GM19463 (cell line): Measurements from ENCODE around the gene ADA.
A peak's percentile ranks its signal among the peaks of the same experiment; 100 is the strongest.
"Not testable (repeated sequence)": the region's sequence is repeated elsewhere in the genome, so short reads cannot be mapped to it uniquely, and the experiment has no call there.

ENCODE experiments used
- ATAC-seq: cut with Tn5 transposase; IDR thresholded peaks from one replicate; pipeline ENCODE4 v1.9.1; 2021; ENCODE audit warnings: mild to moderate bottlenecking, moderate library complexity; ENCODE audit not compliant: unreplicated experiment

ADA gene

DNA sequence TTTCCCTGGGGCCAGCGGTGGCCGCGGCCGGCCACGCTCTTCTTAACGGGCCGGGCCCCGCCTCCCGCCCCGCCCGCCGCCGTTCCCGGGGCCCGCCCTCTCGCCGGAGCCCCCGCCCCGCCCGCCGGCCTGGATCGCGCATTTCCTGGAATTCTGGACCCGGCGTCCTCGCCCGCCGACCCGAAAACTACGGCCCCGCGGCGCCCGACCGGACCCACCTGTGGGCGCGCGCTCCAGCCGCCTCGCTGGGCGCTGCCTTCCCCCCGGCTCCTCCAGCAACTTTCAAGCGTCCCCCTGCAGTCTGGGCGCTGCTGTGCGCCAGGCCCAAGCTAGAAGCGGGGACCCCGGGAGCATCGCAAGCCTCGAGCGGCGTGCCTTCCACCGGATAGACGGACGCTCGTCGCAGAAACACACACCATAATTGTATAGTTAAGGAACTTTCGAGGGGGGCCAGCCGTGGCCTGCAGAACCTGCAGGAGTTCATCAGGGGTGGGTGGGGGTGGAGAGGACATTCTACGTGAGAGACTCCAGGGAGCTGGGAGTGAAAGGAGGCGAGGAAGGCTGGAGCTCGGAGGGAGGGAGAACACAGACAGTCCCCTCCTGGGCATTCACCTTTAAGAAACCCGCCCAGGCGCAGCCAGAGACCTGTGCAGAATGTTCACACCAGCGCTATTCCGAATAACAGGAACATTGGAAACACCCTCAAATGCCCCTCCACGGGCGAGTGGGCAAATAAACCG lies at the start of gene ADA:
TSS of gene ADA (minus strand) at position 16 of the 740 bp plus-strand sequence. CDS start 92 bp downstream, outside the sequence.
- ATAC-seq: peak; percentile 36

DNA sequence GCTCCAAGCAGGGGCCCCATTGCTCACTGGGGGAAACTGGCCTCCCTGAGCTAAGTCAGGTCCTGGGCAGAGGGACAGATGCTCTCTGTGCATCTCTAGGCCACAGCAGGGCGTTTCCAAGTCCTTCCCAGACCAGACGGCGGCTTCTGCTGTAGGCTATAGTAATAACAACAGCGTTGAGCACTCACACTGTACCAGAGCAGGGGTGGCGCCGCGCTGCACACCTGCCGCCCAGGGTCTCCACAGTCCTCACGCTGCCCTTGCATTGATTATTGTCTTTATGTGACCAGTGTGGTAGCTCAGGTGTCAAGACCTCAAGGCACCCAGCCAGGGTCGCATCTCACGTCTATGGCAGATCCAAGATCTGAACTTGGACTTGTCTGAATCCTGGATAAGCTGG lies 48.8 kb upstream of the ADA start:
- ATAC-seq: no peak

DNA sequence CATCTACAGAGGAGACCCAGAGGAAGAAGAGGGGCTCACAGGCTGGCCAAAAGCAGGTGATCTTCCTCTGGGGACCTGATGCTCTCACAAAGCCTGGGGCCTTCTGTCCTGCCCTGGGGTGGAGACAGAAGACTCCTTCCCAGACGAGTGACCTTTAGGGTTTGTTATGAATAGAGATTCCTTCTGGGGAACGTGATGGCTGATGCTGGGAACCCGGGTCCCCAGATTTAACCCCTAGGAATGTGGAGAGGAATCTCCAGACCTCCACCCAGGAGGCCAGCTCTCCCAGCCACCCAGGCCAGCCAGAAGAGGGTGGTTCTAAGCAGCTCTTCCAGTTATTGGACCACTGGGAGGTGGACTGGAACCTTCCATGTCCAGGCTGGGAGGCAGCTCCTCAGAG lies 46.9 kb upstream of the ADA start:
- no peak for ATAC-seq

DNA sequence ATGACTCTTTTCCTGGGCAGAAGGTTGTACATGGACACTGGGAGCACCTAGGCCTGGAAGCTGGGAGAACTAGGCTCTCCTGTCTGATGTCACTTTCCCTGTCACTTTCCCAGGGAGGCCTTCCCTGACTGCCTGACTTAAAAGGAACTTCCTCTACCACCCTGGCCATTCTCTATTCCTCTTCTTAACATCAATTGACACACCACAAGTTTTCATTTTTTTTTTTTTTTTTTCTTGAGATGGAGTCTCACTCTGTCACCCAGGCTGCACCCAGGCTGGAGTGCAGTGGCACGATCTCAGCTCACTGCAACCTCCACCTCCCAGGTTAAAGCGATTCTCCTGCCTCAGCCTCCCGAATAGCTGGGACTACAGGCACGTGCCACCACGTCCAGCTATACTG lies 45.5 kb upstream of the ADA start:
- not testable (repeated sequence) for ATAC-seq

DNA sequence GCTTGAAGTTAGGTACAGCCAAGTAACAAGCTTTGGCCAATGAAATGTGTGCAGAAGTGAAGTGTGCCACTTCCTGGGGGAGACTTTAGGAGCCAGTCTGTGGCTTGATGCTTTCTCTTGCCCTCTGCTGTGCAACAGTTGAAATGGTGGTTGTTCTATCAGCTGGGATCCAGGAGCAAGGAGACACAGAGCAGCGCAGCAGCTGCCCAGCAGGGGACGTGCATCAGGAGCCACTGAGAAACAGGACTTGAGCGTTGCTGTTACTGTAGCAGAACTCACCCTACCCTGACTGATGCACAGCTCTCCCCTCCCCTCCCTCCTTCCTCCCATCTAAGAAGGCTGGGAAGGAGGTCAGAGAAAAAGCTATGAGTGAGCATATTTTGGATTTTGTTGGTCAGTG lies 44.8 kb upstream of the ADA start:
- ATAC-seq: no peak

DNA sequence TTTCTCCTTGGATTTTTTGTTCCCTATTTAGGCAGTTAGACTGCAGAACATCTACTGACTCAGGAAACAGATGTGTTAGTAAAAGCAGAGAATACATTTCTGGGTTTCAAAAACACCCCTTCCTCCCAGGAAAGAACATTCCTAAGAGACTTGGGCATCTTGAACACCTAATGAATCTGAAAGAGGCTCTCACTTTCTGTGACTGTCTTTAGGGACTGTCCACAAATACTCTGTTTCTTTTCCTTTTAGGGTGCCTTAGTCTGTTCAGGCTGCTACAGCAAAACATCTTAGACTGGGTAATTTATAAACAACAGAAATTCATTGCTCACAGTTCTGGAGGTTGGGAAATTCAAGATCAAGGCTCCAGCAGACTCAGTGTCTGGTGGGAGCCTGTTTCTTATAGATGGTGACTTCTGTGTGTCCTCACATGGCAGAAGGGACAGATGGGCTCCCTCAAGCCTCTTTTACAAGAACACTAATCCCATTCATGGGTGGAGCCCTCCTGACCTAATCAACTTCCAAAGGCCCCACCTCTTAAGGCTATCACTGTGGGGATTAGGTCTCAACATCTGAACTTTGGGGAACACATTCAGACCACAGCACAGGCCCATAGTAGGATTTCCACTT lies 44.3 kb upstream of the ADA start:
- ATAC-seq: no peak

DNA sequence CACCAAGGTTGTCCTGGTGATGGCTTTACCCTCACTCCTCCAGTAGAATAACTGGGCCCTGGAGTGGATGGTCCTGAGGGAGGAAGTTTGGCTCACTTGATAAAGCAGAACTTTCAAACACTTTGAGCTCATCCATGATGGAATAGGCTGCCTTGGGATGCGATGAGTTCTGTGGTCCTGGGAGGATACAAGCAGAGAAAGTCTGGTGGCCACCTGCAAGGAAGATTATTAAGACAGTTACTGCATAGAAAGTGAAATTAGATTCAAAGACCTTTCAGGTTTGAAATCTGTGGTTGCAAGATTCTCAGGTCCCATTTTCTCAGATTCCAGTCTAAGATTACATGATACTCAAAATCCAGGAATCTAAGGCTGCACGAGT lies 43.8 kb upstream of the ADA start:
- no peak for ATAC-seq

DNA sequence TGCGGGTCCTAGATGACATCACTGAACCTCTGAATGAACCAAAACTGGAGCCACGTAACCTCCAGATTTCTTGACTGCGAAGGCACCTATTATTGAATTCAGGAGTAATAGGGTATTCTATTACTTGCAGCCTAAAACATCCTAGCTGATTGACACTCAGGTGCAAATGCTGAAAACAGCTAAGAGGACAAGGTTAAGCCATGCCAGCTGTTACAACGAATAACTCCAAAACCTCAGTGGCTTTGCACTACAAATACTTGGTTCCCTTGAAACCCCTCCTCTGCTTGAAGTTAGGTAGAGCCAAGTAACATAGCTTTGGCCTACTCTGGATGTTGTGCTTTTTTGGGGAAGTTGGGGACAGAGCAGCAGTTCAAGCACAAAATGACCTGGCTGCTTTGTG lies 42.7 kb upstream of the ADA start:
- no peak for ATAC-seq

DNA sequence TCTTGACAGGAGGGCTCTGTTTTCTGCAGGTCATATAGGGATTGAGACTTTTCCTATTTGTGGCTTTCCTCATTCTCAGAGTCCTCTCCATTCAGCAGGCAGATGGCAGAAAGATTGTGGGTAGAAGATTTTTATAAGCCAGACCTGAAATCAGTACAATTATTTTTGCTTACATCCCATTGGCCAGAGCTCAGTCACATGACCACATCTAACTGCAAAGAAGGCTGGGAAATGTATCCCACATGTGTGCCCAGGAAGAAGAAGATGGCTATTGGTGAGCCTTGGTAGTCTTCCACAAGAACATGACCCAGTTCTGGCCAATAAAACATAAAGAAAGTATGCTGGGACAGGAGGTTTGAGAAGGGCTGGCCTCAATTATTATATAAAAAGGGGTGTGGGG lies 42.1 kb upstream of the ADA start:
- ATAC-seq: no peak

DNA sequence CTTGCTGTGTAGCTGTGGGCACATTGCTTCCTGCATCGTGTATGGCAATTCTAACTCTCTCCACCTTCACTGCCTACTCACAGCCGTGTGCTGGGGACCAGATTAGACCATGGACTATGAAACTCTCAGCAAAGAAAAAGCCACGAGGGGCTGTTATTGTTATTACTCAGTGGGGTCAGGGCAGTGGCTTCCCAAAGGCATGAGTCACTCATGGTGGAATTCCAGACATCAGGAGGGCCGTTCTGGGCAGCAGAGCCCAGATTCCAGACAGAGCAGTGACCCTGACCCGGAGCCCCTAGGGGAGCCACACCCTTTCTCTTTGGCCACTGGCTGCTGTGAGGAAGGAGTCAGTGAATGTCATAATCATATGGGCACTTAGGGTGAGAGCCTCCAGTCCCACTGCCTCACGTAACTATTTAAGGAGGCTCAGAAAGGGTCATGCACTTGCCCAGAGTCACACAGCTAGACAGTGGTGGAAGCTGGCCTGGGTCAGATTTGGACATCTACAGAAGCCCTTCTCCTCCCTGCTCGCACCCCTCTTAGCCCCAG lies 41.5 kb upstream of the ADA start:
- no peak for ATAC-seq

DNA sequence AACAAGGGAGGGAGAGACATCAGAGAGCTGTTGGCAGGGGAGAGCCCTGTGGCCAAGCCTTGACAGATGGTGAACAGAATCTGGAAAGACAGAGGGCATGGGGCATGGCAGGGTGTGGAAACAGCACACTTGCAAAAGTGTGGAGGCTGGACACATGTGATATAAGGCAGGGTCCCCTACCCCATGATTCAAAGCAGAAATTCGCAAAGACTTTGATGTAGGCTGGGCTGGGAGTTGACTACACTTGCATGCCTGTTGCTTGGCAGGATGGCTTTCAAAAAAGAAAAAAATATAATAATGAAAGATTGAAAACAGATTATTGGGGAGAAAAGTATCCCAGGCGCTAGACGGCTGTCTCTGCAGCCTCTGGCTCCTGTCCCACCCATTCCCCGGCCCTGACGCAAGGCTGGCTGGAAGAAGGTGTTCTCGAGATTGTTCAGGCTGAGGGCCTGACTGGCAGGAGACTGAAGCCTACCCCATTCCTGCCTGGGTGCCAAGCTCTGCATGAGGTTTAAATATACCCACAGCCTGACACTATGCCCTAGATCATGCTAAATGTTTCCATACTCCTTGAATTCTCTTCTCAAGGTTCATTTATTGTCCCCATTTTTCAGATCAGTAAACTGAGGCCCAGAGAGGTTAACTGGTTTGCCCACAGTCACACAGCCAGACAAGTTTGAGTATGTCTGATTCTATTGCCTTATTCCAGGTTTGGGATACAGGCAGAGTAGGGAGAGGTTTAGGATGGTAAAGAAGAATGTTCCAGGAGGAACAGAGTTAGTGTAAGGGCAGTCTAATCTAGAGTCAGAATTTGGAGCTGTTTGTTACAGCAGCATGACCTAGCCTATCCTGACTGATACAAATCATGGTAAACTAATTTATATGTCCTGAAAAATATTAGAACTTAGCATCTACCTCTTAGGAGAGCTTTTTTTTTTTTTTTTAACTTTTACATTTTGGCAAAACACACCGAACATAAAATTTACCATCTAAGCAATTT lies 40.2 kb upstream of the ADA start:
- no peak for ATAC-seq

DNA sequence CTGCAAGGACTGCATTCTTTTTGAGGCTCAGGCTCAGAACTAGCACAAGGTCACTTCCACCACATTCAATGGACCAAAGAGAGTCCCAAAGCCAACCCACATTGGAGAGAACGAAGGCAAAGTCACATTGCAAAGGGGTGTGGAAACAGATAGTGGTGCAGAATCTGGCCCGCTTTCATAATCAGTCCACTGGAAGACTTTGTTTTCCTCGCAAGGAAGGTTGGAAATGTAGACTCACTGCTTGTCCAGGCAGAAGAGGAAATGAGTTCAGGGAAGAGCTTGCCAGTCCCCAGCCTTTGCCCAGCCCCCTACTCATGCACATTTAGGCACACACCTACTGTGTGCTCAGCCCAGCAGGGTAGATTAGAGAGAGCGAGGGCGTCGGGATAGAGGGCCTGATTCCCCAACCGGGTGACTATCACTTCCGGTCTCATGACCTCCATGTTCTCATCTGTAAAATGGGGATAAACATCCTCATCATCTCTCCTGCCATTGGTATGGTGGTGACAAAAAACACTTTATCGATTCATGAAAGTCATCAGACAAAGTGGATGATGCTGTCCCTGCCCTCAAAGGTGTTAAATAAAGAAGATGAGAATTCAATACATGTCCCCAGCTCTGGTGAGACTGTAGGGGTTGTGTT lies 39.4 kb upstream of the ADA start:
- ATAC-seq: no peak

DNA sequence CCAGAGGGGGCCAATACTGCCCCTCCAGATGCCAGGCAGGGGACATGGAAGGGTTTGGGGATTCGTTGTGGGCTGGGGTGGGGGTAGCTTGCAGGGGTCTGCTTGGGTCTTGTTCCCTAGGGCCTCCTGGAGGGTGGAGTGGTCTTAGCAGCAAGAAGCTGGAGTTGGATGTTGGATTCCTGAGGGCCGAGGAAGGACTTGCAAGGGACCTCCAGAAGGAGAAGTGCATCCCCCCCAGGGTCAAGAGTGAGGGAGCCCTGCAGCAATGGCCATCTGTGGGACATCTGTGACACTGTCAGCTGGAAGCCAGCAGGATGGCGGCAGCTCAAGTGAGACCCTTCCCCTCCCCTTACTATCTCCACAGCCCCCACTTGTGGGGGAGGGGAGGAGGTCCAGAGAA lies 38.3 kb upstream of the ADA start:
- ATAC-seq: no peak

DNA sequence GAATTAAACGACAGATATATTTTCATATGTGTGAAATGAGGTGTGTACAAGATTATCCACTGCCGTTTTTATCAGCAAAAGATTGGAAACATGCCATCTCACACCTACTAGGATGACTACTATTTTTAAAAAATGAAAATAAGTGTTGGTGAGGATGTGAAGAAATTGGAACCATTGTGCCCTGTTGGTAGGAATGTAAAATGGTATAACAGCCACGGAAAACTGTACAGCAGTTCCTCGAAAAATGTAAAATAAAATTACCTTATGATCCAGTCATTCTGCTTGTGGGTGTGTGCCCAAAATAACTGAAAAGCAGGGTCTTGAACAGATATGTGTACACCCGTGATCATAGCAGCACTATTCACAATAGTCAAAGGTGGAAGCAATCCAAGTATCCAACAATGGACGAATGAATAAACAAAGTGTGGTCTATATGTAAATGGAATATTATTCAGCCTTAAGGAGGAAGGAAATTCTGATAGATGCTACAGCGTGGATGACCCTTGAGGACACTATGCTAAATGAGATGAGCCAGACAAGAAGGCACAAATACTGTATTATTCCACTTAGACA lies 36.6 kb upstream of the ADA start:
- no peak for ATAC-seq

DNA sequence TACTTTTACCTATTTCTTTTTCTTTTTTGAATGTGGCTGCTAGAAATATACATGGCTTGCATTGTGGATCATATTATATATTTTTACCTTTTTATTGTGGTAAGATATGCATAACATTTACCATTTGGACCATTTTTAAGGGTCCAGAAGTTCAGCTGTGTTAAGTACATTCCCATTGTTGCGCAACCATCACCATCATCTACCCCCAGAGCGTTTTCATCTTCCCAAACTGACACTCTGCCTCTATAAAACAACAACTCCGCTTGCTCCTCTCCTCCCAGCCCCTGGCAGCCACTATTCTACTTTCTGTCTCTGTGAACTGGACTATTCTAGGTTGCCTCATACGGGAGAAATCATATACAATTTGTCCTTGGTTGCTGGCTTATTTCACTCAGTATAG lies 35.4 kb upstream of the ADA start:
- ATAC-seq: no peak

DNA sequence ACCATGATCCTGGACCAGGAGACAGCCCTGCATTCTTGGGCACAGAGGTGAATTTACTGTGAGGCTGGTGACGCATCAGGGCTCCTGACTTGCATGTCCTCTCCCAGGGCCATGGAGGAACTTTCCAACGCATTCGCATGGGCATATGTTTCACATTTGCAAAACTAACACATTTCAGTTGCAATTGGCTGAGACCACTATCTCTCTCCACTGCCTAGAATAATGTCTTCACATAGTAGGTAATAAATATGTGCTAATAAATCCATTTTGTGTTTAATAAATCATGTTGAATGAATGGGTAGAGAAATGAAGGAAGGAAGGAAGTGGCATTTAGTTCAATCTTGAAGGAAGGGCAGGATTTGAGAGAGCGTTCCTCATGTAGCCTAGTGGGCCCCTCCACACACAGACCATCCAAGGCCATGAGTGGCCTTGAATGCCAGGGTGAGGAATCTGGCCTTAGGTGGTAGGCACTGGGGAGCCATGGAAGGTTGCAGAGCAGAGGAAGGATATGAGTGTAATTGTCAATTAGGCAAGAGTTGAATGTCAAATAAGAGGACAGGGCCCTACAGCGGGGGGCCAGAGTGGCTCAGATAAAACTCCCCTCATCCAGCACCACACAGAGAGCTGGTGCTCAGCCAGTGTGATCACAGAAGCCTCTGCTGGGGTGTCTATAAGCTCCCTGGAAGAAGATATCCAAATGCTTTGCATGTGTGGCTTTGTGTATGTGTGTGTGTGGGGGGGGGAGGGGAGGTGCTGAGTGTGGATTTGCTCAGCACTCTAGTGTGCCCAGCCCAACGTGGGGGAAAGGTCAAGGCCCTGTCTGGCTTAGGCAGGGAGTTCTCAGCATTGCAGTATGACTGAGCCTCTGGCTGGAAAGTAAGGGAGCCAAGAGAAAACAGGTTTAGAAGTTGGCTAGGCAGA lies 32.8 kb upstream of the ADA start:
- ATAC-seq: no peak

DNA sequence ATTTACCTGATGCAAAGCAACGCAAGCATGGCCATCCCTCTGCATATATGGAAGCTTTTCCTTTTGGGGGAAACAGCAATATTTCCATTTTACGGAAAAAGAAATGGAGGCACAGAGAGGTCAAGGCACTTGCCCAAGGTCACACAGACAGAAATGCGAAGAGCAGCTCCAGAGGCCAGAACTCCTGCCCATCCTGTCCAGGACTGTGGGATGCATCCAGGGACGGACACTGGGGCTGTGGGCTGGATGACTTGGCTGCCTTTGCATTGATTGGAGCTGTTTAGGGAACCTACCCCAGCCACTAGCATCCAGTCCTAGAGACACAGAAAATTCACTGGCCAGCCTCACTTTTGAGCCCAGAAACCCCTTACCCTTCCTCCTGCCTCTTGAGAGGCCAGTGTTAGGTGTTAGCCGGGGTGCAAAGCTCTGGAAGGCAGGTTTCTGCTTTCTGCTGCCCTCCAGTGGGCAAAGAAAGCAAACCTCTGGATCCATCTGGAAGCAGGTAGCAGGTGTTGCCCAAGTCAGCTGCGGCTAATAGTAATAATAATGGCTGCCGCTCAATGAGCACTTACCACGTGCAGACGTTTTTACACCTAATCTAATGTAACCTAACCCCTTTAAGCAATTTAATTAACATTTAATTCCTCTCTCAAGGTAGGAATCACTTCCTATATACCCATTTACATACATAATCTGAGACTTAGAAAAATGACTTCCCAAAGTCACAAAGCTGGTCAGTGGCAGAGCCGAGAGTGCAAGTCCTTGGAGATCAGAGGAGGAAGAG lies 32.0 kb upstream of the ADA start:
- ATAC-seq: no peak

DNA sequence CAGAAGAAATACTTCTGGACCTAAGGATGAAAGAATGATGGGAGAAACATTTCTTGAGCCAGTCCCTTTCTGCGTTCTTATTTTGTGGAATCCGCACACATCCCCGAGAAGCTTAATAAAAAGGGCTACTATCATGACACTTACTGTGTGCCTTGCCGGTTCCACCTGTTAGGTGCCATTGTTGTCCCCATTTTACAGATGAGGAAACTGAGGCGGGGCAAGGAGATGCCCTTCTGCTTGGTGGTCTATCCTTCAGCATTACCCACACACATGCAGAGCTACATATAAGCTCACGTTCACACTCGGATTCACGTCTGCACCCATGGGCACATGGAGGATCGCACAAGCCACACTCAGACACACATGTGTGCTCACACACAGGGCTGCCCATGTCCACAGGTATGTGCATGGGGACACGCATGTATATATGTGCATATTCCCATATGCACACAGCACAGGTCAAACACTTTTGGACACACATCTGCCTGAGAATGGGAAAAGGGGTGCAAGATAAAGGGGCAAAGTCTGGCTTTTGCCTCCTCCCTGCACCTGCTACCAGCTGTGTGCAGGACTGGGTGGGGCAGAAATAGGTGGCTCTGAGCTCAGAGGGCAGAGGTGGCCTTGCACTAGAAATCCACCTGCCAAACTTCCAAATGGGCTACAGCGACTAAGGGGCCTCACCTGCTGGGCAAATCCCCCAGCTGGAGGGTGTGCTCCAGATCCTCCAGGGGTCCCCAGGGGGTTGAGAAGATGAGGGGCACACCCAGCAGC lies 30.5 kb upstream of the ADA start:
- ATAC-seq: no peak
